GM12878 (cell line): ENCODE data around the gene SMG9. TPM values are rescaled to one million over a fixed set of nuclear protein-coding genes. Genes with fewer than 3 reads are reported as not detected.
A peak's percentile ranks its signal among the peaks of the same experiment; 100 is the strongest.

Experiments
- ASH2L ChIP-seq: fragments of 300-600, 200-600 bp; sonication (generic); IDR thresholded peaks from 2 replicates; pipeline ENCODE4 v1.6.1; 2017; ENCODE audit warnings: low read depth, mild to moderate bottlenecking, borderline replicate concordance
- BMI1 ChIP-seq: fragments of 450-650 bp; IDR thresholded peaks from 2 replicates; pipeline ENCODE4 v1.6.1; 2016; ENCODE audit warnings: mild to moderate bottlenecking, moderate library complexity, borderline replicate concordance
- BRCA1 ChIP-seq: IDR thresholded peaks from 2 replicates; pipeline ENCODE4 v1.6.1; 2011; ENCODE audit warnings: low read depth, low read length, improper control_type of control experiment
- CBX3 ChIP-seq: fragments of 200-600 bp; sonication (generic); IDR thresholded peaks from 2 replicates; pipeline ENCODE4 v1.6.1; 2016; ENCODE audit warnings: low read depth, borderline replicate concordance
- CEBPB ChIP-seq, 2 experiments: fragments of 150-350 bp in 1 of 2; IDR thresholded peaks; 2 replicates each; pipeline ENCODE4 v1.6.1; 2012 to 2014; ENCODE audit warnings: low read depth in 2 of 2, low read length in 2 of 2, borderline replicate concordance in 1 of 2, inconsistent platforms in 1 of 2
- CREM ChIP-seq: IDR thresholded peaks from 2 replicates; pipeline ENCODE4 v1.6.1; 2014; ENCODE audit warnings: antibody characterized with exemption, low read depth
- DPF2 ChIP-seq: fragments of 450-650 bp; IDR thresholded peaks from 2 replicates; pipeline ENCODE4 v1.6.1; 2017; ENCODE audit warnings: mild to moderate bottlenecking
- EED ChIP-seq: sonication (generic); IDR thresholded peaks from 2 replicates; pipeline ENCODE4 v1.6.1; 2016; ENCODE audit warnings: antibody characterized with exemption, low read depth
- IKZF1 ChIP-seq: fragments of 450-650 bp; conservative IDR thresholded peaks from 2 replicates; pipeline ENCODE4 v1.6.1; 2017; ENCODE audit warnings: antibody characterized with exemption, mild to moderate bottlenecking
- IRF4 ChIP-seq: IDR thresholded peaks from 2 replicates; pipeline ENCODE4 v1.6.1; 2011; ENCODE audit warnings: low read depth, low read length
- JUND ChIP-seq: IDR thresholded peaks from 2 replicates; pipeline ENCODE4 v1.6.1; 2012; ENCODE audit warnings: low read depth, mild to moderate bottlenecking, low read length, improper control_type of control experiment, moderate library complexity
- NR2C1 ChIP-seq: fragments of 450-650 bp; IDR thresholded peaks from 2 replicates; pipeline ENCODE4 v1.6.1; 2017; ENCODE audit warnings: antibody characterized with exemption, mild to moderate bottlenecking, moderate library complexity
- RAD21 ChIP-seq: IDR thresholded peaks from 2 replicates; pipeline ENCODE4 v1.6.1; 2011; ENCODE audit warnings: mild to moderate bottlenecking, low read depth, low read length, moderate library complexity; ENCODE audit not compliant: insufficient read depth
- SP1 ChIP-seq: IDR thresholded peaks from one replicate; pipeline ENCODE4 v1.6.1; 2011; ENCODE audit warnings: low read depth, low read length
- SPI1 ChIP-seq: IDR thresholded peaks from 2 replicates; pipeline ENCODE4 v1.6.1; 2011; ENCODE audit warnings: low read depth, mild to moderate bottlenecking, low read length, moderate library complexity, borderline replicate concordance; ENCODE audit not compliant: insufficient read depth
- SREBF1 ChIP-seq: IDR thresholded peaks from 2 replicates; pipeline ENCODE4 v1.6.1; 2012; ENCODE audit warnings: mild to moderate bottlenecking, low read length
- SREBF2 ChIP-seq: IDR thresholded peaks from 2 replicates; pipeline ENCODE4 v1.6.1; 2012; ENCODE audit warnings: mild to moderate bottlenecking, low read length
- SRF ChIP-seq, 2 experiments: IDR thresholded peaks; 2 replicates each; pipeline ENCODE4 v1.6.1; 2011; ENCODE audit warnings: low read depth in 2 of 2, low read length in 2 of 2, mild to moderate bottlenecking in 1 of 2, moderate library complexity in 1 of 2
- STAT1 ChIP-seq: fragments of 450-650 bp; conservative IDR thresholded peaks from 2 replicates; pipeline ENCODE4 v1.6.1; 2014; ENCODE audit warnings: antibody characterized with exemption, mild to moderate bottlenecking
- TCF7 ChIP-seq: IDR thresholded peaks from 2 replicates; pipeline ENCODE4 v1.6.1; 2014; ENCODE audit warnings: antibody characterized with exemption, borderline replicate concordance
- ZBED1 ChIP-seq: IDR thresholded peaks from 2 replicates; pipeline ENCODE4 v1.6.1; 2016; ENCODE audit warnings: borderline replicate concordance
- ZNF622 ChIP-seq: fragments of 450-650 bp; IDR thresholded peaks from 2 replicates; pipeline ENCODE4 v1.6.1; 2017; ENCODE audit warnings: mild to moderate bottlenecking, inconsistent platforms
- polyA plus RNA-seq, 11 experiments: library from polyadenylated mRNA; depleted of rRNA in 4 of 11; unstranded in 6 of 11; stranded (reverse) in 5 of 11; fragments of >200 nt; fragmentation: Nextera tagmentation in 4 of 11; fragmentation: Illumina TruSeq in 1 of 11; extraction: Ambion mirVana in 4 of 11; extraction: Trizol in 1 of 11; gene quantifications; 1 replicate in 1 of 11; 2 replicates in 10 of 11; pipeline versions ENCODE4 v1.2.1 to v1.2.3, GENCODE V29; 2011 to 2016; ENCODE audit warnings: inconsistent platforms in 2 of 11, missing spikeins in 2 of 11, low read depth in 1 of 11
- total RNA-seq, 4 experiments: library from RNA; depleted of rRNA in 3 of 4; stranded (reverse); fragments of >200 nt in 3 of 4; fragmentation: Illumina TruSeq in 1 of 4; extraction: Trizol in 1 of 4; gene quantifications; 2 replicates each; pipeline versions ENCODE4 v1.2.1 to v1.2.3, GENCODE V29; 2013 to 2021
- TF ChIP-seq, protein P1 (sequence below): fragments of 450-650 bp; IDR thresholded peaks from 2 replicates; pipeline ENCODE4 v1.6.1; 2017; ENCODE audit warnings: low read depth, mild to moderate bottlenecking, moderate library complexity
- TF ChIP-seq, protein P2 (sequence below): IDR thresholded peaks from 2 replicates; pipeline ENCODE4 v1.6.1; 2011; ENCODE audit warnings: borderline replicate concordance, low read depth, mild to moderate bottlenecking, moderate library complexity, mixed read lengths, low read length; ENCODE audit not compliant: insufficient read depth; ENCODE audit errors: extremely low read length
- TF ChIP-seq, protein P3 (sequence below): fragments of 150-350 bp; IDR thresholded peaks from 2 replicates; pipeline ENCODE4 v1.6.1; 2014; ENCODE audit warnings: mild to moderate bottlenecking, low read depth, low read length
- TF ChIP-seq, protein P4 (sequence below): fragments of 450-650 bp; IDR thresholded peaks from 2 replicates; pipeline ENCODE4 v1.6.1; 2017; ENCODE audit warnings: borderline replicate concordance

SMG9 gene
- total and polyA plus RNA-seq, 10 of the 15 experiments (the other 5 are each of a cell fraction or from before 2014, with no cell fraction given): 0.69 to 52.2 (median 28.1) TPM

DNA sequence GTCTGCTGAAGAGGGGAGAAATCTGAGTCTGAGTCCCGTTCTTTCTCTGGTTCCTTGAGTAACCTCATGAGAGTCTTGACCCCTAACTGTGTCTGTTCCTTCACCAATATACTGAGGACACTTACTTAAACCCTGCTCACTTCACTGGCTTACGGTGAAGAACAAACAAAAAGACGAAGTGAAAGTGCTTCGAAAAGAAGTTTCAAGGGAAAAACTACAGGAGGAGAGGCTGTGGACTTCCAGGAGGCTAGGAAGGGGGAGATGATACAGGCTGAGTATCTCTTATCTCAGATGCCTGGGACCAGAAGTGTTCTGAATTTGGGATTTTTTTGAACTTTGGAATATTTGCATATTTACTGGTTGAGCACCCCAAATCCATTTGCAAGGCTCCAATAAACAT is 6.1 kb downstream of the SMG9 start (continued):
- TF ChIP-seq, protein P1, sequence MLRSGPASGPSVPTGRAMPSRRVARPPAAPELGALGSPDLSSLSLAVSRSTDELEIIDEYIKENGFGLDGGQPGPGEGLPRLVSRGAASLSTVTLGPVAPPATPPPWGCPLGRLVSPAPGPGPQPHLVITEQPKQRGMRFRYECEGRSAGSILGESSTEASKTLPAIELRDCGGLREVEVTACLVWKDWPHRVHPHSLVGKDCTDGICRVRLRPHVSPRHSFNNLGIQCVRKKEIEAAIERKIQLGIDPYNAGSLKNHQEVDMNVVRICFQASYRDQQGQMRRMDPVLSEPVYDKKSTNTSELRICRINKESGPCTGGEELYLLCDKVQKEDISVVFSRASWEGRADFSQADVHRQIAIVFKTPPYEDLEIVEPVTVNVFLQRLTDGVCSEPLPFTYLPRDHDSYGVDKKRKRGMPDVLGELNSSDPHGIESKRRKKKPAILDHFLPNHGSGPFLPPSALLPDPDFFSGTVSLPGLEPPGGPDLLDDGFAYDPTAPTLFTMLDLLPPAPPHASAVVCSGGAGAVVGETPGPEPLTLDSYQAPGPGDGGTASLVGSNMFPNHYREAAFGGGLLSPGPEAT: 0 out of 2 replicates have a peak, but pooled peaks have one; percentile 42
- TF ChIP-seq, protein P2, sequence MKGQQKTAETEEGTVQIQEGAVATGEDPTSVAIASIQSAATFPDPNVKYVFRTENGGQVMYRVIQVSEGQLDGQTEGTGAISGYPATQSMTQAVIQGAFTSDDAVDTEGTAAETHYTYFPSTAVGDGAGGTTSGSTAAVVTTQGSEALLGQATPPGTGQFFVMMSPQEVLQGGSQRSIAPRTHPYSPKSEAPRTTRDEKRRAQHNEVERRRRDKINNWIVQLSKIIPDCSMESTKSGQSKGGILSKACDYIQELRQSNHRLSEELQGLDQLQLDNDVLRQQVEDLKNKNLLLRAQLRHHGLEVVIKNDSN: no peak
- TF ChIP-seq RAD21 (no peak), ZNF622 (no peak), NR2C1 (no peak), SPI1 (peak; percentile 66), IKZF1 (peak; percentile 69), DPF2 (no peak), BRCA1 (no peak), CBX3 (no peak), SP1 (no peak), ZBED1 (no peak), SRF (IDR thresholded peaks at IDR 0.05; ENCODE audit: low read depth in 2 of 2, low read length in 2 of 2) (no peak), IRF4 (no peak), EED (peak; percentile 64), CEBPB (IDR thresholded peaks at IDR 0.05; ENCODE audit: borderline replicate concordance in 1 of 2, low read depth in 2 of 2, low read length in 2 of 2) (no peak), TCF7 (no peak), ASH2L (no peak), BMI1 (no peak), STAT1 (no peak), SREBF1 (no peak), JUND (no peak), SREBF2 (no peak), CREM (no peak)
- TF ChIP-seq, protein P3, sequence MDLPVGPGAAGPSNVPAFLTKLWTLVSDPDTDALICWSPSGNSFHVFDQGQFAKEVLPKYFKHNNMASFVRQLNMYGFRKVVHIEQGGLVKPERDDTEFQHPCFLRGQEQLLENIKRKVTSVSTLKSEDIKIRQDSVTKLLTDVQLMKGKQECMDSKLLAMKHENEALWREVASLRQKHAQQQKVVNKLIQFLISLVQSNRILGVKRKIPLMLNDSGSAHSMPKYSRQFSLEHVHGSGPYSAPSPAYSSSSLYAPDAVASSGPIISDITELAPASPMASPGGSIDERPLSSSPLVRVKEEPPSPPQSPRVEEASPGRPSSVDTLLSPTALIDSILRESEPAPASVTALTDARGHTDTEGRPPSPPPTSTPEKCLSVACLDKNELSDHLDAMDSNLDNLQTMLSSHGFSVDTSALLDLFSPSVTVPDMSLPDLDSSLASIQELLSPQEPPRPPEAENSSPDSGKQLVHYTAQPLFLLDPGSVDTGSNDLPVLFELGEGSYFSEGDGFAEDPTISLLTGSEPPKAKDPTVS: no peak
- TF ChIP-seq, protein P4, sequence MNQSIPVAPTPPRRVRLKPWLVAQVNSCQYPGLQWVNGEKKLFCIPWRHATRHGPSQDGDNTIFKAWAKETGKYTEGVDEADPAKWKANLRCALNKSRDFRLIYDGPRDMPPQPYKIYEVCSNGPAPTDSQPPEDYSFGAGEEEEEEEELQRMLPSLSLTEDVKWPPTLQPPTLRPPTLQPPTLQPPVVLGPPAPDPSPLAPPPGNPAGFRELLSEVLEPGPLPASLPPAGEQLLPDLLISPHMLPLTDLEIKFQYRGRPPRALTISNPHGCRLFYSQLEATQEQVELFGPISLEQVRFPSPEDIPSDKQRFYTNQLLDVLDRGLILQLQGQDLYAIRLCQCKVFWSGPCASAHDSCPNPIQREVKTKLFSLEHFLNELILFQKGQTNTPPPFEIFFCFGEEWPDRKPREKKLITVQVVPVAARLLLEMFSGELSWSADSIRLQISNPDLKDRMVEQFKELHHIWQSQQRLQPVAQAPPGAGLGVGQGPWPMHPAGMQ: no peak
